ENCODE results near the gene CHCHD3.

DNA sequence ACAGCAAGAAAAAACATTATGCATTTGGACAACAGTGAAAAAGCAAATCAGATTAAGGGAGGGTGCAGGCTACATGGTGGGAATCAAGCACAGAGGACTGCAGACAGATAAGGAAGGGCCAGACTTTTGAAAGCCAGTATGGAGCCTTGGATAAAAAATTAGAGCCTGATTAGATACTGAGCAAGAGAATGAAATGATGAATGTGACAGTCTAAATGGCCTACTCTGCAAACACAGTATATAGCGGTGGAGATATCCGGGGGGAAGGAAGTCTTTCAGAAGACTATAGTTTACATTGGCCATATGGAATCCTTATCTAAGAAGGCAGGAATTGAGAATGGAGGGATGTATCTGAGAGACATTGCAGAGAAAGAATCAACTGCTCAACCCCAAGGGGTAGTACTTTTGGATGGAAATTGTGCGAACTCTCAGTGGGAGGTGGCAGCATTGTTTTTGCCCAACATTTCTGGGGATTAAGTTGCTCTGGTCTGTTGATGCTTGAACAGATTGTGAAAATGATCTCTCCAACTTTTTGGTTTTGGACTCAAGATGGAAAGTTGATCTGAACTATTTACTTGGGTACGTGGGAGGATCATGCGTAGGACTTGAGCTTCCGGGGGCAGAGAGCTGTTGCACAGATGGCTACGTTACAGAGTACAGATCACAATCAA is 39.4 kb upstream of the CHCHD3 start:
- TF ChIP-seq, protein P1, sequence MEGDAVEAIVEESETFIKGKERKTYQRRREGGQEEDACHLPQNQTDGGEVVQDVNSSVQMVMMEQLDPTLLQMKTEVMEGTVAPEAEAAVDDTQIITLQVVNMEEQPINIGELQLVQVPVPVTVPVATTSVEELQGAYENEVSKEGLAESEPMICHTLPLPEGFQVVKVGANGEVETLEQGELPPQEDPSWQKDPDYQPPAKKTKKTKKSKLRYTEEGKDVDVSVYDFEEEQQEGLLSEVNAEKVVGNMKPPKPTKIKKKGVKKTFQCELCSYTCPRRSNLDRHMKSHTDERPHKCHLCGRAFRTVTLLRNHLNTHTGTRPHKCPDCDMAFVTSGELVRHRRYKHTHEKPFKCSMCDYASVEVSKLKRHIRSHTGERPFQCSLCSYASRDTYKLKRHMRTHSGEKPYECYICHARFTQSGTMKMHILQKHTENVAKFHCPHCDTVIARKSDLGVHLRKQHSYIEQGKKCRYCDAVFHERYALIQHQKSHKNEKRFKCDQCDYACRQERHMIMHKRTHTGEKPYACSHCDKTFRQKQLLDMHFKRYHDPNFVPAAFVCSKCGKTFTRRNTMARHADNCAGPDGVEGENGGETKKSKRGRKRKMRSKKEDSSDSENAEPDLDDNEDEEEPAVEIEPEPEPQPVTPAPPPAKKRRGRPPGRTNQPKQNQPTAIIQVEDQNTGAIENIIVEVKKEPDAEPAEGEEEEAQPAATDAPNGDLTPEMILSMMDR (IDR thresholded peaks at IDR 0.05) = no peak
- TF ChIP-seq POLR2A (IDR thresholded peaks at IDR 0.05) = no peak
